Hepatocyte (in vitro differentiated cells): ENCODE results near the gene HAUS6. TPM values are rescaled to one million over a fixed set of nuclear protein-coding genes. Genes with fewer than 3 reads are reported as not detected.

ENCODE experiments used
- DNase-seq: peaks from one replicate; pipeline ENCODE4 v3.0.0-alpha.2; 2016; ENCODE audit warnings: low spot score
- H2AFZ ChIP-seq: fragments of 200-600 bp; sonication (generic); 2 replicates; pipeline ENCODE4 v1.6.0; 2016; ENCODE audit warnings: antibody characterized with exemption, mild to moderate bottlenecking
- H3K27ac ChIP-seq: fragments of 200-600 bp; sonication (generic); 2 replicates; pipeline ENCODE4 v1.5.1; 2016; ENCODE audit warnings: mild to moderate bottlenecking
- H3K27me3 ChIP-seq: fragments of 200-600 bp; sonication (generic); 2 replicates; pipeline ENCODE4 v1.6.1; 2016
- H3K36me3 ChIP-seq: fragments of 200-600 bp; sonication (generic); replicated peaks from 2 replicates; pipeline ENCODE4 v1.5.1; 2016; ENCODE audit warnings: low read depth; ENCODE audit not compliant: insufficient read depth
- H3K4me1 ChIP-seq: fragments of 200-600 bp; sonication (generic); 2 replicates; pipeline ENCODE4 v1.5.1; 2016; ENCODE audit warnings: mild to moderate bottlenecking, moderate library complexity; ENCODE audit not compliant: insufficient read depth
- H3K4me2 ChIP-seq: fragments of 200-600 bp; sonication (generic); 2 replicates; pipeline ENCODE4 v1.6.0; 2016
- H3K4me3 ChIP-seq: fragments of 200-600 bp; sonication (generic); 2 replicates; pipeline ENCODE4 v1.5.1; 2016; ENCODE audit warnings: mild to moderate bottlenecking
- H3K79me2 ChIP-seq: fragments of 200-600 bp; sonication (generic); 2 replicates; pipeline ENCODE4 v1.6.0; 2017; ENCODE audit warnings: mild to moderate bottlenecking
- H3K9me2 ChIP-seq: fragments of 200-600 bp; sonication (generic); replicated peaks from 2 replicates; pipeline ENCODE4 v1.6.0; 2017; ENCODE audit warnings: mild to moderate bottlenecking; ENCODE audit not compliant: insufficient read depth
- H3K9me3 ChIP-seq: fragments of 200-600 bp; sonication (generic); 2 replicates; pipeline ENCODE4 v1.5.1; 2016; ENCODE audit warnings: low read depth, mild to moderate bottlenecking
- H4K20me1 ChIP-seq: fragments of 200-600 bp; sonication (generic); 2 replicates; pipeline ENCODE4 v1.6.0; 2016; ENCODE audit warnings: mild to moderate bottlenecking; ENCODE audit not compliant: insufficient read depth, poor library complexity, severe bottlenecking
- EZH2 ChIP-seq: fragments of 200-600 bp; sonication (generic); IDR thresholded peaks from 2 replicates; pipeline ENCODE4 v1.6.1; 2016; ENCODE audit warnings: antibody characterized with exemption, mild to moderate bottlenecking, borderline replicate concordance
- EZH2phosphoT487 ChIP-seq: fragments of 200-600 bp; sonication (generic); IDR thresholded peaks from one replicate; pipeline ENCODE4 v1.6.1; 2018; ENCODE audit warnings: antibody characterized with exemption, mild to moderate bottlenecking, low read depth, moderate library complexity; ENCODE audit not compliant: unreplicated experiment, severe bottlenecking
- WGBS: methylation state at CpG from one replicate; pipeline ENCODE4 v1.1.6; 2016; ENCODE audit warnings: low lambda C conversion rate; ENCODE audit errors: missing lambda C conversion rate; 5-methylcytosine and 5-hydroxymethylcytosine counted together
- polyA plus RNA-seq: library from polyadenylated mRNA; unstranded; fragments of >200 nt; fragmentation: Nextera tagmentation; extraction: Ambion mirVana; gene quantifications from 2 replicates; pipeline ENCODE4 v1.2.1, GENCODE V29; 2016
- total RNA-seq: library from RNA; depleted of rRNA; stranded (reverse); fragments of >200 nt; gene quantifications from 2 replicates; pipeline ENCODE4 v1.2.3, GENCODE V29; 2014
- TF ChIP-seq, protein P1 (sequence below): fragments of 200-600 bp; sonication (generic); IDR thresholded peaks from 2 replicates; pipeline ENCODE4 v1.5.1; 2016; ENCODE audit warnings: antibody characterized with exemption, mild to moderate bottlenecking; ENCODE audit not compliant: poor library complexity

HAUS6 gene
- total and polyA plus RNA-seq, 2 experiments from 2014 or later, result 2.2 to 10.7 TPM

GRCh38 chr9:19036611-19037010 is 66.1 kb downstream of the HAUS6 start:
- no peaks in the 10 kb centered on the region for H4K20me1 ChIP-seq
- WGBS, result 99% methylated on average over 5 of the region's 5 CpGs
- no peak overlapping the region for H2AFZ ChIP-seq
- no peak for DNase-seq
- H3K36me3 ChIP-seq, result no peaks in the 10 kb centered on the region
- no peak overlapping the region for H3K4me2 ChIP-seq
- H3K27ac ChIP-seq, result no peak overlapping the region
- H3K4me3 ChIP-seq, result no peak overlapping the region
- no peaks in the 10 kb centered on the region for H3K27me3 ChIP-seq
- H3K79me2 ChIP-seq, result no peaks in the 10 kb centered on the region
- no peaks in the 10 kb centered on the region for H3K9me3 ChIP-seq
- no peaks in the 10 kb centered on the region for H3K9me2 ChIP-seq
- no peaks in the 10 kb centered on the region for H3K4me1 ChIP-seq
- TF ChIP-seq EZH2phosphoT487 (no peak), EZH2 (no peak)
- TF ChIP-seq, protein P1, sequence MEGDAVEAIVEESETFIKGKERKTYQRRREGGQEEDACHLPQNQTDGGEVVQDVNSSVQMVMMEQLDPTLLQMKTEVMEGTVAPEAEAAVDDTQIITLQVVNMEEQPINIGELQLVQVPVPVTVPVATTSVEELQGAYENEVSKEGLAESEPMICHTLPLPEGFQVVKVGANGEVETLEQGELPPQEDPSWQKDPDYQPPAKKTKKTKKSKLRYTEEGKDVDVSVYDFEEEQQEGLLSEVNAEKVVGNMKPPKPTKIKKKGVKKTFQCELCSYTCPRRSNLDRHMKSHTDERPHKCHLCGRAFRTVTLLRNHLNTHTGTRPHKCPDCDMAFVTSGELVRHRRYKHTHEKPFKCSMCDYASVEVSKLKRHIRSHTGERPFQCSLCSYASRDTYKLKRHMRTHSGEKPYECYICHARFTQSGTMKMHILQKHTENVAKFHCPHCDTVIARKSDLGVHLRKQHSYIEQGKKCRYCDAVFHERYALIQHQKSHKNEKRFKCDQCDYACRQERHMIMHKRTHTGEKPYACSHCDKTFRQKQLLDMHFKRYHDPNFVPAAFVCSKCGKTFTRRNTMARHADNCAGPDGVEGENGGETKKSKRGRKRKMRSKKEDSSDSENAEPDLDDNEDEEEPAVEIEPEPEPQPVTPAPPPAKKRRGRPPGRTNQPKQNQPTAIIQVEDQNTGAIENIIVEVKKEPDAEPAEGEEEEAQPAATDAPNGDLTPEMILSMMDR, result no peak

DNA sequence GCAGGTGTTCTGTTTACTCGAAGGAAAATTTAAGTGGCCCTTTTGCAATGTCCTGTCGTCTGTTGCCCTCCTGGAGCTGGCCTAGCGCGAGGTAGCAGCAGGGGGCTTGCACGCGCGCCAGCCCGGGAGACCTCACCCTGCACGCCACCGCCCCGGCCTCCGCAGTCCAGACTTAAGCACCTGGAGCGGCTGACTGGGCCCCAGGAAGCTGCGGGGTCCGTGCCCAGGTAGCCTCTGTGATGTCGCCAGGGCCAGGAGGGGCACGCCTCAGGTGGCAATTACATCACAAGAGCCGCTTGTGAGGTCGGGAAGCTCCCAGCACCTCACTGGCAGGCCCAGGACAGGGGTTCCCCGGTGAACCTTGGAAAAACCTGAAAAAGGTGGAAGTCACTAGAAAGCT is 69.7 kb downstream of the HAUS6 start, which contains the start of gene SAXO1:
SAXO1 (minus strand) TSS at position 195 of the 400 bp plus-strand sequence. CDS start 301 bp downstream, outside the sequence.
- Histone ChIP-seq H3K79me2 (no peaks in the 10 kb centered on the region), H2AFZ (no peak within 1 kb of the TSS), H3K4me3 (no peak within 1 kb of the TSS), H3K9me2 (no peaks in the 10 kb centered on the region), H3K9me3 (no peaks in the 10 kb centered on the region), H3K36me3 (no peaks in the 10 kb centered on the region), H4K20me1 (no peaks in the 10 kb centered on the region), H3K27me3 (no peaks in the 10 kb centered on the region), H3K27ac (no peak within 1 kb of the TSS), H3K4me1 (no peaks in the 10 kb centered on the region), H3K4me2 (no peak within 1 kb of the TSS)
- no peak for DNase-seq
- 95% methylated on average over 19 of the region's 20 CpGs for WGBS
- TF ChIP-seq, protein P1, result no peak
- TF ChIP-seq EZH2phosphoT487, result no peak
- TF ChIP-seq EZH2, result no peak

GRCh38 chr9:19032406-19032805 is 70.3 kb downstream of the HAUS6 start:
- no peaks in the 10 kb centered on the region for H4K20me1 ChIP-seq
- no peaks in the 10 kb centered on the region for H3K79me2 ChIP-seq
- H3K9me2 ChIP-seq, result no peaks in the 10 kb centered on the region
- TF ChIP-seq EZH2 (no peak), EZH2phosphoT487 (no peak)
- TF ChIP-seq, protein P1, result no peak
- DNase-seq, result no peak
- H3K36me3 ChIP-seq, result no peaks in the 10 kb centered on the region
- no peak overlapping the region for H3K27ac ChIP-seq
- H3K4me3 ChIP-seq, result no peak overlapping the region
- no peaks in the 10 kb centered on the region for H3K9me3 ChIP-seq
- H2AFZ ChIP-seq, result no peak overlapping the region
- H3K4me2 ChIP-seq, result no peak overlapping the region
- no peaks in the 10 kb centered on the region for H3K4me1 ChIP-seq
- no peaks in the 10 kb centered on the region for H3K27me3 ChIP-seq
- WGBS, result 97% methylated on average over 14 of the region's 14 CpGs

GRCh38 chr9:19030899-19031298 is 71.8 kb downstream of the HAUS6 start:
- Histone ChIP-seq H2AFZ (no peak overlapping the region), H3K4me3 (no peak overlapping the region), H3K36me3 (no peaks in the 10 kb centered on the region), H3K9me3 (no peaks in the 10 kb centered on the region), H3K27ac (no peak overlapping the region), H3K27me3 (no peaks in the 10 kb centered on the region), H3K79me2 (no peaks in the 10 kb centered on the region), H3K4me2 (no peak overlapping the region), H3K9me2 (no peaks in the 10 kb centered on the region), H3K4me1 (no peaks in the 10 kb centered on the region), H4K20me1 (no peaks in the 10 kb centered on the region)
- WGBS, result 91% methylated on average over 1 of the region's 1 CpG
- DNase-seq, result no peak
- TF ChIP-seq EZH2, result no peak
- no peak for TF ChIP-seq EZH2phosphoT487
- TF ChIP-seq, protein P1, result no peak
